GM19395 (cell line): Measurements from ENCODE around the gene DIS3L2.

Experiments used
- ATAC-seq: cut with Tn5 transposase; IDR thresholded peaks from one replicate; pipeline ENCODE4 v1.9.1; 2021; ENCODE audit warnings: mild to moderate bottlenecking, moderate library complexity; ENCODE audit not compliant: unreplicated experiment

DIS3L2 gene

GRCh38 chr2:232250246-232251175 is 289.0 kb downstream of the DIS3L2 start:
- no peak for ATAC-seq

GRCh38 chr2:232255033-232255432 is 293.5 kb downstream of the DIS3L2 start:
- no peak for ATAC-seq

- ATAC-seq: no peak
These were observed 298.6 kb downstream of the DIS3L2 start for GRCh38 chr2:232260075-232260474.

GRCh38 chr2:232261776-232262175 is 300.3 kb downstream of the DIS3L2 start:
- ATAC-seq: no peak

GRCh38 chr2:232263295-232263694 is 301.8 kb downstream of the DIS3L2 start:
- no peak for ATAC-seq

- ATAC-seq: no peak
These were observed 302.6 kb downstream of the DIS3L2 start for GRCh38 chr2:232264081-232264480.

- ATAC-seq: no peak
These were observed 303.8 kb downstream of the DIS3L2 start for GRCh38 chr2:232265329-232265728.

GRCh38 chr2:232268636-232269165 is 307.2 kb downstream of the DIS3L2 start:
- ATAC-seq: no peak

GRCh38 chr2:232269867-232270266 is 308.4 kb downstream of the DIS3L2 start:
- no peak for ATAC-seq

- no peak for ATAC-seq
These were observed 312.6 kb downstream of the DIS3L2 start for GRCh38 chr2:232273903-232274643.

- ATAC-seq: peak; percentile 55
These were observed 314.2 kb downstream of the DIS3L2 start for GRCh38 chr2:232275670-232276069.

GRCh38 chr2:232276084-232276732 is 314.7 kb downstream of the DIS3L2 start:
- peak; percentile 84 for ATAC-seq

- no peak for ATAC-seq
These were observed 315.3 kb downstream of the DIS3L2 start for GRCh38 chr2:232276733-232277313.

- no peak for ATAC-seq
These were observed 317.0 kb downstream of the DIS3L2 start for GRCh38 chr2:232278534-232278933.

- ATAC-seq: no peak
These were observed 318.8 kb downstream of the DIS3L2 start for GRCh38 chr2:232280341-232280740.

- no peak for ATAC-seq
These were observed 320.5 kb downstream of the DIS3L2 start for GRCh38 chr2:232281858-232282507.

GRCh38 chr2:232282508-232283055 is 321.1 kb downstream of the DIS3L2 start:
- no peak for ATAC-seq

GRCh38 chr2:232286001-232286868 is 324.7 kb downstream of the DIS3L2 start:
- no peak for ATAC-seq

- no peak for ATAC-seq
These were observed 325.8 kb downstream of the DIS3L2 start for GRCh38 chr2:232287316-232287715.
